HCT116 (cell line): ENCODE data around the gene CCDC81. TPM values are rescaled to one million over a fixed set of nuclear protein-coding genes. Genes with fewer than 3 reads are reported as not detected.

Experiments used
- ATAC-seq: fragments of 200-7000 bp; cut with Tn5 transposase; 2 replicates; pipeline ENCODE4 v1.9.1; 2020; ENCODE audit warnings: mild to moderate bottlenecking, moderate library complexity
- Bru-seq: library from RNA; stranded (reverse); fragments of 400-500 nt; gene quantifications from one replicate; lab custom pipeline; 2021; lab: Mats Ljungman, UMichigan
- BruChase-seq, 2 experiments: library from RNA; stranded (reverse); fragments of 400-500 nt; gene quantifications; one replicate each; lab custom pipeline; 2021; lab: Mats Ljungman, UMichigan
- BruUV-seq: library from RNA; stranded (reverse); fragments of 400-500 nt; replicated peaks from 2 replicates; lab custom pipeline; 2021; lab: Mats Ljungman, UMichigan
- CTCF ChIA-PET: fragments of 300-600 bp; sonication (Branson Sonifier 250); formaldehyde crosslinking; loops from one replicate; lab custom pipeline; 2021; ENCODE audit warnings: antibody characterized with exemption; lab: Charles Lee
- POLR2A ChIA-PET: fragments of 300-600, 350-600 bp; sonication (Branson Sonifier 250); formaldehyde crosslinking; loops from one replicate; lab custom pipeline; 2021; ENCODE audit warnings: antibody characterized with exemption; lab: Charles Lee
- RAD21 ChIA-PET, 2 experiments: fragments of 300-600 bp; sonication (Branson Sonifier 250); formaldehyde crosslinking; loops; one replicate each; lab custom pipeline; 2023; ENCODE audit warnings: low total read pairs in 2 of 2; ENCODE audit not compliant: uncharacterized antibody in 2 of 2, unreplicated experiment in 2 of 2, low non-redundant PET in 1 of 2; lab: Charles Lee
- DNase-seq: peaks from one replicate; pipeline ENCODE4 v3.0.0-alpha.2; 2010; ENCODE audit warnings: low read depth, low spot score
- H2AFZ ChIP-seq: fragments of 200-600 bp; shearing (Covaris generic), sonication (generic); 2 replicates; pipeline ENCODE4 v1.6.1; 2017; ENCODE audit warnings: low read depth, mixed run types, mixed read lengths, antibody characterized with exemption, low read length; ENCODE audit not compliant: poor library complexity, severe bottlenecking
- H3K27ac ChIP-seq: 2 replicates; pipeline ENCODE4 v1.5.1; 2012; ENCODE audit warnings: low read depth, low read length
- H3K27me3 ChIP-seq: fragments of 200-600 bp; sonication (generic); 2 replicates; pipeline ENCODE4 v1.6.1; 2016; ENCODE audit warnings: mixed run types, low read length, mixed read lengths; ENCODE audit not compliant: insufficient read depth
- H3K36me3 ChIP-seq, 2 experiments: fragments of 200-500 bp in 1 of 2; fragments of 200-600 bp in 1 of 2; sonication (Bioruptor generic) in 1 of 2; sonication (generic) in 1 of 2; 2 replicates each; pipeline versions ENCODE4 v1.5.1 to v1.6.1; 2014 to 2016; ENCODE audit warnings: low read length in 2 of 2, inconsistent platforms in 1 of 2, mixed read lengths in 1 of 2, mixed run types in 1 of 2; ENCODE audit not compliant: insufficient read depth in 2 of 2, control insufficient read depth in 1 of 2
- H3K4me1 ChIP-seq, 2 experiments: fragments of 200-600 bp in 1 of 2; sonication (generic) in 1 of 2; 2 replicates each; pipeline versions ENCODE4 v1.5.1 to v1.6.1; 2012 to 2017; ENCODE audit warnings: low read length in 2 of 2, inconsistent platforms in 1 of 2, mild to moderate bottlenecking in 1 of 2, mixed read lengths in 1 of 2, mixed run types in 1 of 2, moderate library complexity in 1 of 2; ENCODE audit not compliant: insufficient read depth in 2 of 2, control insufficient read depth in 1 of 2
- H3K4me2 ChIP-seq: fragments of 200-600 bp; sonication (generic); 2 replicates; pipeline ENCODE4 v1.6.1; 2017; ENCODE audit warnings: mixed run types, low read length, mixed read lengths
- H3K4me3 ChIP-seq, 2 experiments: fragments of 200-600 bp in 1 of 2; sonication (generic) in 1 of 2; replicated peaks in 1 of 2; 2 replicates each; pipeline ENCODE4 v1.5.1; 2011 to 2016; ENCODE audit warnings: low read length in 2 of 2, control low read depth in 1 of 2, low read depth in 1 of 2, mild to moderate bottlenecking in 1 of 2, mixed read lengths in 1 of 2, mixed run types in 1 of 2
- H3K79me2 ChIP-seq: fragments of 200-600 bp; sonication (generic); 2 replicates; pipeline ENCODE4 v1.6.1; 2017; ENCODE audit warnings: mild to moderate bottlenecking, mixed run types, low read length, moderate library complexity, mixed read lengths; ENCODE audit not compliant: insufficient read depth
- H3K9ac ChIP-seq: fragments of 200-600 bp; sonication (generic); 2 replicates; pipeline ENCODE4 v1.6.1; 2016; ENCODE audit warnings: low read length, mixed read lengths
- H3K9me2 ChIP-seq: fragments of 200-600 bp; sonication (generic), shearing (Covaris generic); 2 replicates; pipeline ENCODE4 v1.6.1; 2017; ENCODE audit warnings: mixed run types, mild to moderate bottlenecking, moderate library complexity; ENCODE audit not compliant: insufficient read depth
- H3K9me3 ChIP-seq, 2 experiments: fragments of 200-500 bp in 1 of 2; fragments of 200-600 bp in 1 of 2; sonication (Bioruptor generic) in 1 of 2; sonication (generic) in 1 of 2; 2 replicates each; pipeline ENCODE4 v1.6.1; 2014 to 2017; ENCODE audit warnings: low read length in 2 of 2, mixed read lengths in 2 of 2, inconsistent platforms in 1 of 2, low read depth in 1 of 2, mild to moderate bottlenecking in 1 of 2, mixed run types in 1 of 2, moderate library complexity in 1 of 2; ENCODE audit not compliant: control insufficient read depth in 1 of 2, insufficient read depth in 1 of 2
- H4K20me1 ChIP-seq: fragments of 200-600 bp; sonication (generic), shearing (Covaris generic); 2 replicates; pipeline ENCODE4 v1.6.1; 2017; ENCODE audit warnings: mixed run types, mild to moderate bottlenecking, moderate library complexity; ENCODE audit not compliant: insufficient read depth
- ATF3 ChIP-seq: IDR thresholded peaks from 2 replicates; pipeline ENCODE4 v1.6.1; 2012
- CBX3 ChIP-seq: IDR thresholded peaks from 2 replicates; pipeline ENCODE4 v1.6.1; 2012; ENCODE audit warnings: low read depth
- EZH2phosphoT487 ChIP-seq: fragments of 200-600 bp; IDR thresholded peaks from 2 replicates; pipeline ENCODE4 v1.6.1; 2018; ENCODE audit warnings: antibody characterized with exemption, borderline replicate concordance
- POLR2AphosphoS5 ChIP-seq: IDR thresholded peaks from 2 replicates; pipeline ENCODE4 v1.6.1; 2011; ENCODE audit warnings: mild to moderate bottlenecking, low read depth, low read length, moderate library complexity
- REST ChIP-seq: IDR thresholded peaks from 2 replicates; pipeline ENCODE4 v1.6.1; 2012; ENCODE audit warnings: low read depth
- SRF ChIP-seq: IDR thresholded peaks from 2 replicates; pipeline ENCODE4 v1.6.1; 2012; ENCODE audit warnings: low read depth
- ZNF274 ChIP-seq: fragments of 200-500 bp; sonication (Bioruptor generic); IDR thresholded peaks from 2 replicates; pipeline ENCODE4 v1.6.1; 2014; ENCODE audit warnings: mild to moderate bottlenecking, low read depth, low read length, inconsistent platforms
- intact Hi-C: fragments of 100-400 bp; cut with micrococcal nuclease; formaldehyde crosslinking; loops from 2 replicates; pipeline ENCODE4 v1.10.0; 2022
- long read RNA-seq: library from polyadenylated mRNA; unstranded; transcript quantifications from one replicate; pipeline ENCODE4 v2.0.0, GENCODE V29; 2021; ENCODE audit not compliant: unreplicated experiment
- polyA plus RNA-seq: library from polyadenylated mRNA; unstranded; fragments of >200 nt; gene quantifications from 2 replicates; pipeline ENCODE4 v1.2.1, GENCODE V29; 2012; ENCODE audit warnings: missing spikeins
- total RNA-seq: library from RNA; stranded (reverse); gene quantifications from one replicate; pipeline ENCODE4 v1.2.1, GENCODE V29; 2021; ENCODE audit not compliant: unreplicated experiment

CCDC81 gene
- total RNA-seq, result 0.69 TPM
- 0.22 and 0.26 TPM in 2 replicates for polyA plus RNA-seq
- percentile 32 among the genes with signal in this experiment for Bru-seq, nascent RNA
- percentile 32 among the genes with signal in this experiment for BruChase-seq, experiment 1, labeled RNA remaining after a 6-hour chase
- BruChase-seq, experiment 2, labeled RNA remaining after a 2-hour chase, result percentile 44 among the genes with signal in this experiment
- long read RNA-seq, result 0 reads

DNA sequence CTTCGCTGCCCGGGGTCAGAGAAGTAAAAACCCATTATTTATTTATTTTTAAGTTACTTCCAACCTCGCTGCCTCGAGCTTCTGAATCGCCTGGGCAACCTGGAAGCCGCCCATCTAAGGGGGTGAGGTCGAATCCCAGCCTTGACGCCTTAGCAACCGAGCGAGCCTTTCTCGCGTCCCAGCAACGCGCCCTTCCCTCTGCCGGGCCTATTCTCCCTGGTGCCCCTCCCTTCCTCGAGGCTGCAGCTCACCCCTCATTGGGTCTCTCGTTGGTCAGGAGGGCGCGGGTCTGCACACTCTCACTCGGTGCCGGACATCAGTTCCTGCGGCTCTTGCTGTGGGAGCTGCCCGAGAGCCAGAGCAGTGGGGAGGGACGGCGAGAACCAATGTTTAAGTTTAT is at the start of gene CCDC81:
Gene CCDC81 (plus strand): TSS at position 302 of the 400 bp plus-strand sequence. CDS start 277 bp downstream, outside the sequence.
- POLR2A ChIA-PET, result no interaction called here
- BruUV-seq, result no TSS peak
- intact Hi-C loops, result no loop called here

DNA sequence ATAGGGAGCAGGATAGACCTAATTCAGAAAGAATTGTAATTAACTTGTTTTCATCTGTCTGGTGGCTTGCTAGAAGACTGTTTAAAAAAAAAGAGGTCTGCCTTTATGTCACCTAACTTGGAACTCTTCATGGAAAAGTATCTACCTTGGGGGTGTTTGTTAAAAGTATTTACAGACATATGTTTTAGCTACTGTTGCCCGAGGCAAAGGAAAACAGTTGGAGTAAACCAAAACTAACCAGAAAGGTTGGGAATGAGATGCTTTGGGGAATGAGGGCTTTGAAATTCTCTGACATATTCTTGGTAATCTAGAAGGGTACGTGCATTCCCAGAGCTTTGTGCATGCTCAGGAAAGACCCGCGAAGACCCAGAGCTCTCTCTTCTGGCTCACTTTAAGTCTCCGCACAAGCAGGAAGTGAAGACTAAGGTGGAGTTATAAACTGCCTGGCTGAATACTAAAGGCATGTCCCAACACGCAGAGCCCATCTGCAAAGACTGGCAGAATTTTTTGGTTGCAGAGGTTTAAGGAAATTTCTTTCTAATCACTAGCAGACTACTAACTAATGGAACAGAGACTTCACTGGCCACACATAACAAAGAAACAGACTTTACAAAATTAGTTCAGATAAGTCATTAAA is 39.4 kb upstream of the CCDC81 start:
- H3K9me3 ChIP-seq, result no peaks in the 10 kb centered on the region
- H3K4me1 ChIP-seq, result peaks cover 0 to 10% of the 10 kb centered on the region in 2 experiments; a peak in 2 of 4 replicates
- H3K4me2 ChIP-seq, result no peak overlapping the region
- no peaks in the 10 kb centered on the region for H4K20me1 ChIP-seq
- no peak overlapping the region for H3K9ac ChIP-seq
- no peaks in the 10 kb centered on the region for H3K27me3 ChIP-seq
- DNase-seq, result no peak
- H3K27ac ChIP-seq, result no peak overlapping the region
- peaks cover 0 to 5% of the 10 kb centered on the region in 2 experiments; a peak in 2 of 4 replicates for H3K36me3 ChIP-seq
- no TSS peak for BruUV-seq
- no peak for ATAC-seq
- POLR2A ChIA-PET, result no interaction called here
- H3K9me2 ChIP-seq, result no peaks in the 10 kb centered on the region
- H3K4me3 ChIP-seq, result no peak overlapping the region
- intact Hi-C loops, result no loop called here
- no peak for TF ChIP-seq POLR2AphosphoS5
- TF ChIP-seq ATF3, result no peak
- TF ChIP-seq CBX3, result no peak
- no peak for TF ChIP-seq EZH2phosphoT487
- no peak for TF ChIP-seq REST
- 0 out of 2 replicates have a peak, but pooled peaks cover under 1% of the 10 kb centered on the region for H3K79me2 ChIP-seq
- RAD21 ChIA-PET, result no interaction called here
- CTCF ChIA-PET, result no interaction called here
- H2AFZ ChIP-seq, result no peak overlapping the region

More for the DNA sequence above, at the start of gene CCDC81:
- Histone ChIP-seq H3K27me3 (no peaks in the 10 kb centered on the region), H3K4me1 (peaks cover 0 to 9% of the 10 kb centered on the region in 2 experiments; a peak in 2 of 4 replicates), H3K9me3 (peaks cover 0 to 3% of the 10 kb centered on the region in 2 experiments; a peak in 1 of 4 replicates), H3K9me2 (no peaks in the 10 kb centered on the region), H3K9ac (no peak within 1 kb of the TSS), H3K4me2 (no peak within 1 kb of the TSS), H3K79me2 (no peaks in the 10 kb centered on the region), H3K27ac (no peak within 1 kb of the TSS), H4K20me1 (no peaks in the 10 kb centered on the region), H3K4me3 (no peak within 1 kb of the TSS), H3K36me3 (no peaks in the 10 kb centered on the region), H2AFZ (no peak within 1 kb of the TSS)
- RAD21 ChIA-PET, result no interaction called here
- ATAC-seq (no peak), DNase-seq (no peak)
- CTCF ChIA-PET, result interaction anchor here (1.2 kb wide), 1 partner anchor 14 kb away, joined by 4 read pairs; no protein-coding TSS in a partner anchor
- no peak for TF ChIP-seq ZNF274
- TF ChIP-seq SRF, result no peak
